ENCODE measurements around the gene HSP90B1. TPM values are rescaled to one million over a fixed set of nuclear protein-coding genes. Genes with fewer than 3 reads are reported as not detected.

HSP90B1 gene
- total and polyA plus RNA-seq, 10 of the 15 experiments (the other 5 are each of a cell fraction or from before 2014, with no cell fraction given): 254 to 968 (median 560) TPM

- Histone ChIP-seq H3K27me3 (replicated peaks in 1 of 2; ENCODE audit: control insufficient read depth in 2 of 2, insufficient read depth in 2 of 2, low read length in 1 of 2) (no peaks in the 10 kb centered on the region), H3K4me2 (ENCODE audit: control insufficient read depth, insufficient read depth) (no peak overlapping the region), H2AFZ (ENCODE audit: control insufficient read depth, low read depth, low read length) (no peak overlapping the region), H3K36me3 (ENCODE audit: control insufficient read depth in 2 of 2, insufficient read depth in 2 of 2, low read length in 1 of 2) (peaks cover 2 to 23% of the 10 kb centered on the region in 2 experiments), H3K9me3 (replicated peaks; ENCODE audit: control insufficient read depth, insufficient read depth, low read length) (no peaks in the 10 kb centered on the region), H4K20me1 (ENCODE audit: control insufficient read depth, insufficient read depth) (no peaks in the 10 kb centered on the region), H3K79me2 (ENCODE audit: control insufficient read depth, insufficient read depth, low read length) (peaks cover 58% of the 10 kb centered on the region), H3K4me1 (ENCODE audit: control insufficient read depth, insufficient read depth, low read length) (peaks cover 4% of the 10 kb centered on the region; the same call in 1 of the 2 replicates), H3K4me3 (no peak overlapping the region), H3K27ac (ENCODE audit: control insufficient read depth, insufficient read depth) (no peak overlapping the region), H3K9ac (ENCODE audit: control insufficient read depth, insufficient read depth, low read length) (no peak overlapping the region)
- ChIA-PET SMC1A (ENCODE audit: uncharacterized antibody, unreplicated experiment) (interaction anchor here (0.6 to 2.0 kb wide), 9 partner anchors 10 to 135 kb away, joined by 3 to 12 read pairs (median 3); partner anchors contain the start of gene TDG), CTCF (interaction anchor here (0.7 to 2.1 kb wide), 8 partner anchors 44 to 330 kb away, joined by 3 to 7 read pairs (median 4); partner anchors contain the start of gene HSP90B1), POLR2A (interaction anchor here (0.6 to 1.3 kb wide), 2 partner anchors 11 to 18 kb away, joined by 3 read pairs; no protein-coding TSS in a partner anchor), RAD21 (ENCODE audit: unreplicated experiment) (interaction anchor here (1.0 to 1.1 kb wide), 2 partner anchors 9 to 135 kb away, joined by 3 to 5 read pairs; no protein-coding TSS in a partner anchor)
- 94% methylated on average over 2 of the region's 2 CpGs for WGBS (ENCODE audit: insufficient coverage, insufficient replicate concordance, low lambda C conversion rate, missing lambda C conversion rate)
- in situ Hi-C loops (cut with MboI) (no loop called here), intact Hi-C loops (cut with micrococcal nuclease; ENCODE audit: unreplicated experiment) (no loop called here)
- TF ChIP-seq IKZF2 (IDR thresholded peaks at IDR 0.05) (no peak), ZNF592 (IDR thresholded peaks at IDR 0.05) (no peak), DPF2 (IDR thresholded peaks at IDR 0.05) (no peak), STAT1 (conservative IDR thresholded peaks at IDR 0.05) (no peak), SPI1 (IDR thresholded peaks at IDR 0.05; ENCODE audit: borderline replicate concordance, insufficient read depth, low read depth, low read length) (no peak), HDAC6 (IDR thresholded peaks at IDR 0.05; ENCODE audit: unreplicated experiment) (no peak), CHD1 (IDR thresholded peaks at IDR 0.05; ENCODE audit: low read depth, low read length) (no peak), CBX5 (IDR thresholded peaks at IDR 0.05; ENCODE audit: low read depth) (no peak), ZNF207 (IDR thresholded peaks at IDR 0.05; ENCODE audit: borderline replicate concordance) (no peak), ZBTB11 (CRISPR knock-in tag; IDR thresholded peaks at IDR 0.05) (no peak), POU2F2 (IDR thresholded peaks at IDR 0.05; ENCODE audit: borderline replicate concordance, low read depth, low read length) (no peak), NFXL1 (IDR thresholded peaks at IDR 0.05; ENCODE audit: borderline replicate concordance) (no peak), BCL3 (IDR thresholded peaks at IDR 0.05; ENCODE audit: borderline replicate concordance, insufficient read depth, low read depth, low read length, poor library complexity, severe bottlenecking) (no peak), NFYB (IDR thresholded peaks at IDR 0.05; ENCODE audit: insufficient read depth, low read depth, low read length) (no peak), ESRRA (IDR thresholded peaks at IDR 0.05; ENCODE audit: low read length) (no peak)
- DNase-seq (ENCODE audit: low read depth, low spot score) (no peak), FAIRE-seq (no peak), ATAC-seq (no peak)
- BruUV-seq (replicated peaks): no TSS peak
These were observed 43.7 kb downstream of the HSP90B1 start for GRCh38 chr12:103973909-103974308.
